HG03575 (cell line): ENCODE results near the gene CDIP1.

ENCODE experiments used
- ATAC-seq: cut with Tn5 transposase; IDR thresholded peaks from one replicate; pipeline ENCODE4 v1.9.1; 2021; ENCODE audit not compliant: unreplicated experiment, insufficient number of reproducible peaks, low FRiP score; ENCODE audit errors: extremely low read depth

Gene CDIP1

DNA sequence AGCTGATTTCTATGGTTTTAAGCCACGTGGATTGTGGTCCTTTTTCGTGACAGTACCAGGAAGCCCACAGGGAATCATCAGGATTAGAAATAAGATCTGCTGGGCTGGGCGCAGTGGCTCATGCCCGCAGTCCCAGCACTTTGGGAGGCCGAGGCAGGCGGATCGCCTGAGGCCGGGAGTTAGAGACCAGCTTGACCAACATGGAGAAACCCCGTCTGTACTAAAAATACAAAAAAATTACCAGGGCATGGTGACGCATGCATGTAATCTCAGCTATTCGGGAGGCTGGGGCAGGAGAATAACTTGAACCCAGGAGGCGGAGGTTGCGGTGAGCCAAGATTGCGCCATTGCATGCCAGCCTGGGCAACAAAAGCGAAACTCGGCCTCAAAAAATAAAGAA, 70.7 kb downstream of the CDIP1 start:
- no peak for ATAC-seq

- no peak for ATAC-seq
Observed at GRCh38 chr16:4465977-4466779, 72.4 kb downstream of the CDIP1 start.

DNA sequence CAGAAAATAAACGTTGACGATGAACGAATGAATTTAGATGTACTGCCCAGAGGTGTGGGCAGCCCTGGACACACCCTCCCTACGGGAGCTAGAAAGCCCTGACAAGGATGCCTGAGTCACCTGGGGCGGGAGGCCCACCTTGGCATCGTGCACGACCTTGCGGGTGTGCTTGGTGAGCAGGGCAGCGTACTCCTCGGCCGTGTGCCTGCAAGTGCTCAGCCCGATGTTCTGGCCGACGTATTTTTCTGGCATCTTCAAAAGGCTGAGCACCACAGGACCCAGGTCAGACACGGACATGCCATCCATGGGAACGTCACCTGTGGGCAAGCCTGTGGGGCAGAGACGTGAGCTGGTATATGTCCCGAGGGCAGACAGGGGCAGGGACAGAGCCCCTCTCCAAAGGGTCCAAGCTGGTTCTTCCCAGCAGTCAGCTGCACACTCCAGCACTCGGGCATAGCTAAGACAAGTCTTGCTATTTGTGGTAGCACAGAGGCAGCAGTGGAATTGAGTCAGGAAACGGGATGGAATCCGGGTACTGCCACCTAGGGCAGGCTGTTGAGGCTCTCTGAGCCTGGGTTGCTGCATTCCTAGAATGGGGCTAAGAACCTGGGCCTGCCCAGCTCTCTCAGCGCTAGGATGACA, 74.9 kb downstream of the CDIP1 start:
- no peak for ATAC-seq

DNA sequence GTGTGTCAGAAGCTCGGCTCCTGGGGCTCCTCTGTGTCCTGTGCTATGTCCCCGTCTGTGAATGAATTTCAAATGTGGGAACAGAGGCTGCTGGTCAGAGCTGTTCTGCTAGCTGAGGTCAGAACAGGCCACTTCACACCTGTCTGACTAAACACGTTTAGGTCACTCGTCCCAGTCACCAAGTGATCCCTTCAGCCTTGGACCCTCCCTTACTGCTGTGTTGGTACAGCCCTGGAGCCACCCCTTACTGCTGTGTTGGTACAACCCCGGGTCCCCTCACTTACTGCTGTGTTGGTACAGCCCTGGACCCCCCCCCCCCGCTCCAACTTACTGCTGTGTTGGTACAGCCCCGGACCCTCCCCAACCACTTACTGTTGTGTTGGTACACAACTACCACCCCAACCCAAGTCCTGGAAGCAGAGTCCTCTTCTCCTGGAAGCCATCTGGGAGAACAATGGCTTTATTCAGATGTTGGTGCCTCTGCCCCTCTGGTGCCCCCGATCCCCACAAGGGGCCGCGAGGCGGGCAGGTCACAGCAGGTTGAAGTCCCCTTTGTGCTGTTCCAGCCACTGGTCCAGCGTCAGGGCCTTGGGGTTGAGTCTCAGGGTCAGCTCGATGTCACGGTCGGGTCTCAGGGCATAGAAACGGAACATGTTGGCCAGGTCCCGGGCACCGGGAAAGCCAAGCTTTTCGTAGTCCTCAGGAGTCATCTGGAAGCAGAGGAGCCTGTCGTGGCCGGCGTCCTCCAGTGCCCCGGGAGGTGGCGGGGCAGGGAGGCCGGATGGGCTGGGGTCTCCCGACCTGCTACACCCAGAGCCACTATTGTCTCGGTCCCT, 77.1 kb downstream of the CDIP1 start:
- ATAC-seq: no peak

DNA sequence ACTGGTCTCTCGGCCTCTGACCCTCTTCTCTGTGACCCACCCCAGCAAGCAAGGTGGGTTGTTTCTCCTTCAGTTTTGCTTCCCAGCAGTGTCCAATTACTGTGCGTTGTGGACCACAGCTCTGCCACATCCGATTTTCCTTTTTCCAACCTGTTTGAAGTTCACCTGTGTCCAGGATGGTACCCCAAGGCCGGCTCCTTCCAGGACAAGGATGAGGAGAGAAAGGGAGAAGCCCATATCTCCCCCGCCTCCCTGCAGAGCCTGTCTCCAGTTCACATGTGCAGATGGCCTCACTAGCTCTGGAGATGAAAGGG, 77.7 kb downstream of the CDIP1 start:
- ATAC-seq: no peak
